RWPE1 (cell line): Measurements from ENCODE around the gene TSPAN17.

Experiments
- CTCF ChIA-PET: fragments of 350-600 bp; sonication (Branson Sonifier 250); formaldehyde crosslinking; extraction: SDS; loops from one replicate; lab custom pipeline; 2021; lab: Yijun Ruan, JAX
- POLR2A ChIA-PET: fragments of 400-600 bp; formaldehyde crosslinking; extraction: SDS; loops from one replicate; lab custom pipeline; 2020; ENCODE audit warnings: antibody characterized with exemption; ENCODE audit not compliant: low non-redundant PET; lab: Yijun Ruan, JAX
- DNase-seq: peaks from one replicate; pipeline ENCODE4 v3.0.0; 2012; ENCODE audit warnings: low spot score
- H3K27ac ChIP-seq: fragments of 450-650 bp; 2 replicates; pipeline ENCODE4 v1.5.1; 2017
- CTCF ChIP-seq: fragments of 450-650 bp; conservative IDR thresholded peaks from 2 replicates; pipeline ENCODE4 v1.5.1; 2017; ENCODE audit warnings: low read depth, mild to moderate bottlenecking

The TSPAN17 gene

GRCh38 chr5:176608142-176608705 lies 39.1 kb upstream of the TSPAN17 start:
- POLR2A ChIA-PET, result no interaction called here
- no peak for DNase-seq
- no peak for TF ChIP-seq CTCF
- H3K27ac ChIP-seq, result peak overlapping the region; percentile 13
- CTCF ChIA-PET, result interaction anchor here (1.0 kb wide), 1 partner anchor 161 kb away, joined by 3 read pairs; no protein-coding TSS in a partner anchor

- H3K27ac ChIP-seq, result peak overlapping the region; percentile 66
- no peak for DNase-seq
- ChIA-PET POLR2A (no interaction called here), CTCF (interaction anchor here (0.7 kb wide), 1 partner anchor 46 kb away, joined by 3 read pairs; no protein-coding TSS in a partner anchor)
- no peak for TF ChIP-seq CTCF
These were observed 38.2 kb upstream of the TSPAN17 start for GRCh38 chr5:176608937-176609723.

GRCh38 chr5:176609724-176610434 lies 37.4 kb upstream of the TSPAN17 start, which contains the start of gene GPRIN1:
Gene GPRIN1, minus strand, starts transcription at chr5:176610156. Its CDS starts 10,322 bp downstream, at chr5:176599834.
- POLR2A ChIA-PET, result no interaction called here
- peak; percentile 90 for DNase-seq
- H3K27ac ChIP-seq, result peak within 1 kb of the TSS; percentile 66

DNA sequence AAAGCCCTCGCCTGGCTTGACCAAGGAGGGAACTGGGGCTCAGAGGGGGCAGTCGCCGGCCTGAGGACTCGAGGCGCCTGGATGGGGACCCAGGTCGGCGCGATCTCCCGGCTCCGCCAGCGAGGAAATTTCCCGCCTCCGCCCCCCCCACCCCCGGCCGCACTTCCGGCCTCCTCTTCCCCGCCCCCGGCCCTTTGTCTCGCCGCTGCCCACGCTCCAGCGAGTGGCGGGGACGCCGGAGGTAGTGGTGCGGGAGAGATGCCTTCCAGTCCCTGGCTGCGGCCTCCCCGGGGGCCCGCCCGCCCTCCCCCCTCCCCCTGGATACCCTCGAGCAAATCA lies 36.9 kb upstream of the TSPAN17 start:
- peak overlapping the region; percentile 66 for H3K27ac ChIP-seq
- ChIA-PET CTCF (no interaction called here), POLR2A (no interaction called here)
- no peak for DNase-seq
- TF ChIP-seq CTCF, result peak; percentile 21; the same call in 1 of the 2 replicates

More at GRCh38 chr5:176609724-176610434, 37.4 kb upstream of the TSPAN17 start, which contains the start of gene GPRIN1:
- peak; percentile 69 for TF ChIP-seq CTCF
- CTCF ChIA-PET, result interaction anchor here (0.7 kb wide), 1 partner anchor 46 kb away, joined by 3 read pairs; no protein-coding TSS in a partner anchor

DNA sequence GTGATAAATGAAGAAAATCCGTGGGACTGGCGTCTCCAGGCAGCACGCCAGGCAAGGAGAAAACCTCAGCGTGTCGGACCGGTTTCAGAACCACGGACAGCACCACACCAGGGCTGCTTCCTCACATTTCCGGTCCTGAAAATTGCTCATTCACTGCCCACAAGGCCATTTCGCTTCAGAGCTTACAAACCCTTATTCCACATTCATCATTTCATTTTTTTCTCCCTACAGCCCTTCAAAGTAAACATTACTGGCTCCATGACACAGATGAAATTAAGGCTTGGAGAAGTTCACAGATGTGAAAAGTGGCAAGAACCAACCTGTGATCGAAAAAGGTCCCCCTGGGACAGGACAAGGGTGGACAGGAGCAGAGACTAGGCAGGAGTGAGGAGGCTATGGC lies 35.8 kb upstream of the TSPAN17 start:
- no peak overlapping the region for H3K27ac ChIP-seq
- DNase-seq, result peak; percentile 78
- CTCF ChIA-PET, result no interaction called here
- TF ChIP-seq CTCF, result no peak
- POLR2A ChIA-PET, result no interaction called here

- ChIA-PET POLR2A (no interaction called here), CTCF (interaction anchor here (0.5 kb wide), 1 partner anchor 41 kb away, joined by 3 read pairs; no protein-coding TSS in a partner anchor)
- no peak overlapping the region for H3K27ac ChIP-seq
- TF ChIP-seq CTCF, result no peak
- no peak for DNase-seq
These were observed 35.3 kb upstream of the TSPAN17 start for GRCh38 chr5:176612008-176612407.
